Measurements from ENCODE around the gene SFMBT2.

DNA sequence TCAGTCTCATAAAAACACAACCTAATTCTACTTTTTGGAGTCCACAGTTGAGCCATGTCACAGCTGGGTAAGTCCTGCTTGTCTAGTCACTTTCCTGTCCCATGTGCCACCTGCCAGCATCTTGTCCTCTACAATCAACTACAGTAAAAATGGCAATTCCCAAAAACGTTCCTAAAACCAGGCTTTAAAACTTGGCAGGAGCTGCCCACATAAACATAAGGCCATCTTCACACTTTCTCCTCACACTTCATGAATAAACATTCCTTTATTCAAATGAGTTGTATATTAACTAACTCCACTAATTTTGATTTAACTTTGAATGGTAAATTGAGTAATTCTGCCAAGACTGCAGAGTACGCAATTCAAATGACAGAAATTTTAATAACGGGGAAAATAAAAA is 49.5 kb downstream of the SFMBT2 start:
- TF ChIP-seq, protein P1, sequence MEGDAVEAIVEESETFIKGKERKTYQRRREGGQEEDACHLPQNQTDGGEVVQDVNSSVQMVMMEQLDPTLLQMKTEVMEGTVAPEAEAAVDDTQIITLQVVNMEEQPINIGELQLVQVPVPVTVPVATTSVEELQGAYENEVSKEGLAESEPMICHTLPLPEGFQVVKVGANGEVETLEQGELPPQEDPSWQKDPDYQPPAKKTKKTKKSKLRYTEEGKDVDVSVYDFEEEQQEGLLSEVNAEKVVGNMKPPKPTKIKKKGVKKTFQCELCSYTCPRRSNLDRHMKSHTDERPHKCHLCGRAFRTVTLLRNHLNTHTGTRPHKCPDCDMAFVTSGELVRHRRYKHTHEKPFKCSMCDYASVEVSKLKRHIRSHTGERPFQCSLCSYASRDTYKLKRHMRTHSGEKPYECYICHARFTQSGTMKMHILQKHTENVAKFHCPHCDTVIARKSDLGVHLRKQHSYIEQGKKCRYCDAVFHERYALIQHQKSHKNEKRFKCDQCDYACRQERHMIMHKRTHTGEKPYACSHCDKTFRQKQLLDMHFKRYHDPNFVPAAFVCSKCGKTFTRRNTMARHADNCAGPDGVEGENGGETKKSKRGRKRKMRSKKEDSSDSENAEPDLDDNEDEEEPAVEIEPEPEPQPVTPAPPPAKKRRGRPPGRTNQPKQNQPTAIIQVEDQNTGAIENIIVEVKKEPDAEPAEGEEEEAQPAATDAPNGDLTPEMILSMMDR (IDR thresholded peaks at IDR 0.05) = no peak
- no peak for TF ChIP-seq POLR2A (IDR thresholded peaks at IDR 0.05)
